A673 (cell line): ENCODE data around the gene NFXL1.

Experiments used
- EZH2 ChIP-seq: fragments of 200-600 bp; sonication (generic); IDR thresholded peaks from 2 replicates; pipeline ENCODE4 v1.6.1; 2017; ENCODE audit warnings: borderline replicate concordance, low read depth, mild to moderate bottlenecking, mixed read lengths, antibody characterized with exemption, low read length; ENCODE audit not compliant: poor library complexity, severe bottlenecking
- TF ChIP-seq, protein P1 (sequence below): fragments of 300-800, 200-600 bp; sonication (generic); conservative IDR thresholded peaks from 2 replicates; pipeline ENCODE4 v1.5.1; 2017; ENCODE audit warnings: low read depth, mild to moderate bottlenecking, antibody characterized with exemption, low read length, moderate library complexity, mixed read lengths

DNA sequence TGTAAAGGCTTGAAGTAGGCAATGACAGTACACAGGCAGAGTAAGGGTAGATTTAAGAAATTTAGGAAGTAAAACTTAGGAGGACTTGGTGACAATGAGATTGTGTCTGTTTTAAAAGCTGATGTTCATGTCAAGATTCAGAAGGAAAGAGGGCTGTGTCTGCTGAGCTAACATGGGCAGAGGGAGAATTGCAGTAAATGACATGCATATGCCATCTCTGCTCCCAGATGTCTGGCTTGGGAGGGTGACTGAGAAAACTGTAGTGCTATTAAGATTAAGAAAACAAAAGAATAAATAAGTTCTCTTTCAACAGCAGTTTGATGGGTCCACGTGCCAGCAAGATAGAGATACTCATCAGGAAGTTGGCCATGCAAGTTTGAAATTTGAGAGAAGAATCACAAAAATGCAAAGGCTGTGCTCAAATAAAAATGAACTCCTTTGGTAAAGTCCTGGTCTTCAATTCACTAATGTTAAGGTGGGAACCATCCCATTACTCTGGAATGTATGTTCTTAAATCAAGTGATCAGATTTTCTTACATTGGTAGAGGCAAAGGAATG lies 7.2 kb downstream of the NFXL1 start:
- TF ChIP-seq, protein P1, sequence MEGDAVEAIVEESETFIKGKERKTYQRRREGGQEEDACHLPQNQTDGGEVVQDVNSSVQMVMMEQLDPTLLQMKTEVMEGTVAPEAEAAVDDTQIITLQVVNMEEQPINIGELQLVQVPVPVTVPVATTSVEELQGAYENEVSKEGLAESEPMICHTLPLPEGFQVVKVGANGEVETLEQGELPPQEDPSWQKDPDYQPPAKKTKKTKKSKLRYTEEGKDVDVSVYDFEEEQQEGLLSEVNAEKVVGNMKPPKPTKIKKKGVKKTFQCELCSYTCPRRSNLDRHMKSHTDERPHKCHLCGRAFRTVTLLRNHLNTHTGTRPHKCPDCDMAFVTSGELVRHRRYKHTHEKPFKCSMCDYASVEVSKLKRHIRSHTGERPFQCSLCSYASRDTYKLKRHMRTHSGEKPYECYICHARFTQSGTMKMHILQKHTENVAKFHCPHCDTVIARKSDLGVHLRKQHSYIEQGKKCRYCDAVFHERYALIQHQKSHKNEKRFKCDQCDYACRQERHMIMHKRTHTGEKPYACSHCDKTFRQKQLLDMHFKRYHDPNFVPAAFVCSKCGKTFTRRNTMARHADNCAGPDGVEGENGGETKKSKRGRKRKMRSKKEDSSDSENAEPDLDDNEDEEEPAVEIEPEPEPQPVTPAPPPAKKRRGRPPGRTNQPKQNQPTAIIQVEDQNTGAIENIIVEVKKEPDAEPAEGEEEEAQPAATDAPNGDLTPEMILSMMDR = no peak
- no peak for TF ChIP-seq EZH2
